Endothelial cell of umbilical vein (primary cell): ENCODE measurements around the gene RHEBL1.

Experiments used
- EZH2 ChIP-seq: IDR thresholded peaks from 2 replicates; pipeline ENCODE4 v1.6.1; 2012; ENCODE audit warnings: borderline replicate concordance, low read depth, mild to moderate bottlenecking, moderate library complexity, low read length, inconsistent platforms; ENCODE audit not compliant: severe bottlenecking
- TF ChIP-seq, protein P1 (sequence below), 2 donors: IDR thresholded peaks; 1 replicate in 1 of 2; 2 replicates in 1 of 2; pipeline ENCODE4 v1.5.1; 2011; ENCODE audit warnings: low read length in 2 of 2, mild to moderate bottlenecking in 2 of 2, moderate library complexity in 2 of 2, control low read depth in 1 of 2, inconsistent platforms in 1 of 2, low read depth in 1 of 2; ENCODE audit not compliant: insufficient read depth in 1 of 2; ENCODE audit errors: extremely low read depth in 1 of 2

DNA sequence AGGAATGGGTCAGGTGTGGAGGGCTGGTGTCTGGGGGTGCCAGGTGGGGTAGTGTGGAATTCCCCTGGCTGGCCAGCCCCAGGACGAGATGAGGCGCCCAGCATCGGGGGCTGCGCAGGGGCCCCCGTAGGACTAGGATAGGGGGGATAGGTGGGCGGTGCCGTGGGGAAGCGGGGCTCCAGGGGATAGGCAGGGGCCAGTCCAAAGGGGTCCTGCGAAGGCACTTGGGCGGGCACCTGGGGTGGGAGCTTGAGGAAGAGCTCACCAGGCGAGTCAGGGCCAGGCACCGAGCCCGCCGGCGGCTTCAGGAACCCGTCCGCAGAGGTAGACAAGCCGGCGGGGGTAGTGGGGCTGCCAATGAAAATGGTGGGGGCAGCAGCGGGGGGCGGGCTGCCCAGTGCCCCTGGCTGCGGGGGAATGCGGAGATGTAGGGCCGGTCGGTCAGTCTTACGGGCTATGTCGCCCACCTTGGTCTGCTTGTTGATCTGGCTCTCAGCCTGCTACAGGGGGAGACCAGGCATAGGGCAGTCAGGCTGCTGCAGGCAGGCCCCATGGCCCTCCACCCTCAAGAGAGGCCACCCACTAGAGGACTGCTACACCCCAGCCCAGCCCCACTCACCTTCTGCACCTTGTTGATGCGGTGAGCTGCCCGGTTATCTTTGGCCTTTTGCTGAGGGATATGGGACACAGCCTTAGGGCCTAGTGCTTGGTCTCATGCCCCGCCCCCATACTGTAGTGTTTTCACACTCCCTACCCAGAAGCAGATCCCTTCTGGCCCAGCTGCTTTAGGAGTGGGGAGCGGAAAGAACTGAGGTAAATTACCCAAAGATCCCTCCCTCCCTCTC lies 28.5 kb downstream of the RHEBL1 start:
- TF ChIP-seq, protein P1, sequence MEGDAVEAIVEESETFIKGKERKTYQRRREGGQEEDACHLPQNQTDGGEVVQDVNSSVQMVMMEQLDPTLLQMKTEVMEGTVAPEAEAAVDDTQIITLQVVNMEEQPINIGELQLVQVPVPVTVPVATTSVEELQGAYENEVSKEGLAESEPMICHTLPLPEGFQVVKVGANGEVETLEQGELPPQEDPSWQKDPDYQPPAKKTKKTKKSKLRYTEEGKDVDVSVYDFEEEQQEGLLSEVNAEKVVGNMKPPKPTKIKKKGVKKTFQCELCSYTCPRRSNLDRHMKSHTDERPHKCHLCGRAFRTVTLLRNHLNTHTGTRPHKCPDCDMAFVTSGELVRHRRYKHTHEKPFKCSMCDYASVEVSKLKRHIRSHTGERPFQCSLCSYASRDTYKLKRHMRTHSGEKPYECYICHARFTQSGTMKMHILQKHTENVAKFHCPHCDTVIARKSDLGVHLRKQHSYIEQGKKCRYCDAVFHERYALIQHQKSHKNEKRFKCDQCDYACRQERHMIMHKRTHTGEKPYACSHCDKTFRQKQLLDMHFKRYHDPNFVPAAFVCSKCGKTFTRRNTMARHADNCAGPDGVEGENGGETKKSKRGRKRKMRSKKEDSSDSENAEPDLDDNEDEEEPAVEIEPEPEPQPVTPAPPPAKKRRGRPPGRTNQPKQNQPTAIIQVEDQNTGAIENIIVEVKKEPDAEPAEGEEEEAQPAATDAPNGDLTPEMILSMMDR (IDR thresholded peaks at IDR 0.05; ENCODE audit: extremely low read depth in 1 of 2, insufficient read depth in 1 of 2, low read depth in 1 of 2, low read length in 2 of 2) = no peak
- TF ChIP-seq EZH2 = no peak
